Mesenchymal stem cell (in vitro differentiated cells and primary cell): Measurements from ENCODE around the gene ABRACL.

Source experiments
- DNase-seq: peaks from one replicate; pipeline ENCODE4 v3.0.0-alpha.2; 2013
- H2AFZ ChIP-seq: one replicate; pipeline ENCODE4 v1.6.1; 2013; ENCODE audit warnings: low read depth, mild to moderate bottlenecking, control low read depth, inconsistent platforms, low read length, moderate library complexity
- H2AK5ac ChIP-seq: 2 replicates; pipeline ENCODE4 v1.6.1; 2013; ENCODE audit warnings: low read length, moderate library complexity, mild to moderate bottlenecking, inconsistent platforms; ENCODE audit not compliant: severe bottlenecking
- H2BK120ac ChIP-seq: one replicate; pipeline ENCODE4 v1.6.1; 2013; ENCODE audit warnings: low read depth, mild to moderate bottlenecking, inconsistent platforms, low read length, moderate library complexity
- H2BK12ac ChIP-seq, 2 experiments: one replicate each; pipeline ENCODE4 v1.6.1; 2013; ENCODE audit warnings: inconsistent platforms in 2 of 2, low read length in 2 of 2, mild to moderate bottlenecking in 2 of 2, moderate library complexity in 2 of 2, control low read depth in 1 of 2
- H2BK15ac ChIP-seq: one replicate; pipeline ENCODE4 v1.6.1; 2013; ENCODE audit warnings: mild to moderate bottlenecking, low read depth, inconsistent platforms; ENCODE audit not compliant: poor library complexity, severe bottlenecking
- H2BK5ac ChIP-seq: 2 replicates; pipeline ENCODE4 v1.6.1; 2013; ENCODE audit warnings: low read depth, mild to moderate bottlenecking, low read length, control low read depth, inconsistent platforms; ENCODE audit not compliant: poor library complexity, severe bottlenecking
- H3K14ac ChIP-seq, 2 experiments: one replicate each; pipeline ENCODE4 v1.6.1; 2013; ENCODE audit warnings: inconsistent platforms in 2 of 2, low read length in 2 of 2, control low read depth in 1 of 2, mild to moderate bottlenecking in 1 of 2, moderate library complexity in 1 of 2
- H3K18ac ChIP-seq, 2 experiments: one replicate each; pipeline ENCODE4 v1.6.1; 2013; ENCODE audit warnings: inconsistent platforms in 2 of 2, low read length in 2 of 2, control low read depth in 1 of 2, low read depth in 1 of 2, mild to moderate bottlenecking in 1 of 2
- H3K23ac ChIP-seq, 2 experiments: one replicate each; pipeline ENCODE4 v1.6.1; 2013; ENCODE audit warnings: inconsistent platforms in 2 of 2, low read length in 2 of 2, mild to moderate bottlenecking in 2 of 2, moderate library complexity in 2 of 2, control low read depth in 1 of 2
- H3K27ac ChIP-seq: 2 replicates; pipeline ENCODE4 v1.5.1; 2013; ENCODE audit warnings: mild to moderate bottlenecking, moderate library complexity, low read length, control low read depth, inconsistent platforms; ENCODE audit not compliant: poor library complexity, severe bottlenecking
- H3K27me3 ChIP-seq, 2 experiments: 2 replicates each; pipeline versions ENCODE4 v1.6.1 to v1.7.0; 2013; ENCODE audit warnings: low read length in 2 of 2, mild to moderate bottlenecking in 2 of 2, moderate library complexity in 2 of 2, control low read depth in 1 of 2, inconsistent platforms in 1 of 2; ENCODE audit not compliant: control insufficient read depth in 1 of 2, insufficient read depth in 1 of 2
- H3K36me3 ChIP-seq, 2 experiments: 2 replicates each; pipeline versions ENCODE4 v1.6.1 to v1.7.0; 2013; ENCODE audit warnings: low read length in 2 of 2, control low read depth in 1 of 2, inconsistent platforms in 1 of 2, low read depth in 1 of 2, mild to moderate bottlenecking in 1 of 2; ENCODE audit not compliant: insufficient read depth in 2 of 2, control insufficient read depth in 1 of 2
- H3K4ac ChIP-seq, 2 experiments: one replicate each; pipeline ENCODE4 v1.6.1; 2013; ENCODE audit warnings: inconsistent platforms in 2 of 2, low read length in 2 of 2, mild to moderate bottlenecking in 2 of 2, moderate library complexity in 2 of 2, control low read depth in 1 of 2, low read depth in 1 of 2
- H3K4me1 ChIP-seq: 2 replicates; pipeline ENCODE4 v1.6.1; 2013; ENCODE audit warnings: low read depth, low read length, control low read depth; ENCODE audit not compliant: control insufficient read depth, insufficient read depth
- H3K4me2 ChIP-seq: 2 replicates; pipeline ENCODE4 v1.6.1; 2013; ENCODE audit warnings: low read length, mild to moderate bottlenecking, inconsistent platforms; ENCODE audit not compliant: poor library complexity, severe bottlenecking
- H3K4me3 ChIP-seq, 2 experiments: 2 replicates each; pipeline versions ENCODE4 v1.5.1 to v1.7.0; 2013; ENCODE audit warnings: low read length in 2 of 2, mild to moderate bottlenecking in 2 of 2, control low read depth in 1 of 2, low read depth in 1 of 2; ENCODE audit not compliant: insufficient read depth in 1 of 2
- H3K79me1 ChIP-seq: replicated peaks from 2 replicates; pipeline ENCODE4 v1.6.1; 2013; ENCODE audit warnings: mild to moderate bottlenecking, control low read depth, low read length, inconsistent platforms; ENCODE audit not compliant: poor library complexity, severe bottlenecking
- H3K9ac ChIP-seq: 2 replicates; pipeline ENCODE4 v1.7.0; 2013; ENCODE audit warnings: mild to moderate bottlenecking, low read length, moderate library complexity
- H3K9me3 ChIP-seq: 2 replicates; pipeline ENCODE4 v1.7.0; 2013; ENCODE audit warnings: mild to moderate bottlenecking, low read length; ENCODE audit not compliant: control insufficient read depth
- H4K8ac ChIP-seq: one replicate; pipeline ENCODE4 v1.6.1; 2013; ENCODE audit warnings: inconsistent platforms, mild to moderate bottlenecking, low read length, moderate library complexity
- H4K91ac ChIP-seq: one replicate; pipeline ENCODE4 v1.6.1; 2013; ENCODE audit warnings: mild to moderate bottlenecking, low read length, inconsistent platforms
- WGBS: methylation state at CpG from one replicate; pipeline ENCODE4 v1.1.7; 2013; ENCODE audit warnings: mixed read lengths; 5-methylcytosine and 5-hydroxymethylcytosine counted together

Gene ABRACL

GRCh38 chr6:139073118-139073517 is 44.6 kb downstream of the ABRACL start:
- Histone ChIP-seq H2BK15ac (no peak overlapping the region), H3K4me3 (no peak overlapping the region), H2AK5ac (no peak overlapping the region), H3K27me3 (no peaks in the 10 kb centered on the region), H2BK12ac (no peak overlapping the region), H3K79me1 (no peaks in the 10 kb centered on the region), H3K14ac (no peak overlapping the region), H2BK120ac (no peak overlapping the region), H3K27ac (no peak overlapping the region), H3K4me1 (no peaks in the 10 kb centered on the region), H4K91ac (no peak overlapping the region), H3K4ac (no peak overlapping the region), H3K36me3 (no peaks in the 10 kb centered on the region), H4K8ac (no peak overlapping the region), H3K23ac (no peak overlapping the region), H3K9ac (no peak overlapping the region), H3K18ac (no peak overlapping the region), H2AFZ (no peak overlapping the region), H2BK5ac (no peak overlapping the region), H3K4me2 (no peak overlapping the region), H3K9me3 (no peaks in the 10 kb centered on the region)
- WGBS: no CpG with 5 or more reads among the region's 2 CpGs
- DNase-seq: no peak

DNA sequence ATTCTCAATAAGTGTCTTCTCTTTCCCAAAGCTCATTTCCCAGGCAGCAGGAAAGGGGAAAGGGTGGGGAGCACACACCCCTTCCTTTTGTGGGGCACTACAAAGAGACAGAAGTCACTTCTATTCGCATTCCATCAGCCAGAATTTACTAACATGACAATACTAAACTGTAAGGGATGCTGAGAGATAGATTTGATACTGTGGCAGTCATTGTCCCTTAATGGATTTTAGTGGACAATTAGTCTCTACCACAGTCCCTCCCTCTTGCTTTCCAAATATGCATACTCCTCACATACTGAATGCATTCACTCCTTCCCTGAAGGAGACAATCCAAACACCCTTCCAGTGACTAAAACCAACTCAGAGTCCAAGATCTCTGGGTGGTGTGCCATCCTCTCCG is 50.5 kb downstream of the ABRACL start:
- Histone ChIP-seq H4K91ac (no peak overlapping the region), H2AK5ac (no peak overlapping the region), H3K4me1 (no peaks in the 10 kb centered on the region), H2BK12ac (no peak overlapping the region), H4K8ac (no peak overlapping the region), H3K79me1 (no peaks in the 10 kb centered on the region), H2BK5ac (no peak overlapping the region), H3K14ac (no peak overlapping the region), H3K9me3 (no peaks in the 10 kb centered on the region), H3K27me3 (no peaks in the 10 kb centered on the region), H3K4ac (no peak overlapping the region), H2AFZ (no peak overlapping the region), H3K27ac (no peak overlapping the region), H3K4me3 (no peak overlapping the region), H3K18ac (no peak overlapping the region), H2BK15ac (no peak overlapping the region), H3K36me3 (no peaks in the 10 kb centered on the region), H2BK120ac (no peak overlapping the region), H3K9ac (no peak overlapping the region), H3K4me2 (no peak overlapping the region), H3K23ac (no peak overlapping the region)
- no CpG with 5 or more reads among the region's 2 CpGs for WGBS
- DNase-seq: no peak

DNA sequence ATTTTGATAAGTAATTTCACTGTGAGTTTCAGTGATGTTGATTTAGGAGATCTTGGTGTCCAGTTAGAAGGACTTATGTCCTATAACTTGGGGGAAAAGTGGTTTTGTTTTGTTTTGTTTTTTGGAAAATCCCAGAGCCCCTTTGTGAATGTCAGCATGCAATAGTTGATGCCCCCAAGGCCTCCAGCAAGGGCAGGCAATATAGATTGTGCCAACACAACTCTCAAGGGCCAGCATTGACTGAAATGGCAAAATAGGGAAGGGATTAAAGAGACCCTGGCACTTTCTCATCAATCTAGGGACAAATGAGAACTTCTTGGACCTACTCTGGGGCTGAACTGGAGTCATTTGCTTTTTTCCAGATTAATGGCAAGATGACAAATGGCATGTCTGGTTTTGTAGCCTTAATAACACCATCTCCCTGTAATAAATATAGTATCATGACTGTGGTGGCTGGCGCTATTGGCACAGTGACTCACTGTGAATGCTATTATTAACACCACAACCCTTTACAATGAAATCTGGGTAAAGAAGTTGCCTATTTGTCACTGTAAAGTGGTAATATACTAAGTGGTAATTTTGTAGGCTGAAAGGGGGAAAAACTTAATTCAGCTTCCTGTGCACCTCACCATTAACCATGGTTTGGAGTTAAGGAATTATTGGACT is 51.8 kb downstream of the ABRACL start:
- Histone ChIP-seq H2BK12ac (no peak overlapping the region), H3K36me3 (no peaks in the 10 kb centered on the region), H2BK15ac (no peak overlapping the region), H3K4me1 (no peaks in the 10 kb centered on the region), H3K18ac (no peak overlapping the region), H2BK120ac (no peak overlapping the region), H3K27ac (no peak overlapping the region), H2AK5ac (no peak overlapping the region), H2BK5ac (no peak overlapping the region), H3K14ac (no peak overlapping the region), H3K4ac (no peak overlapping the region), H3K23ac (no peak overlapping the region), H4K8ac (no peak overlapping the region), H3K9ac (no peak overlapping the region), H3K79me1 (no peaks in the 10 kb centered on the region), H3K4me3 (no peak overlapping the region), H3K27me3 (no peaks in the 10 kb centered on the region), H2AFZ (no peak overlapping the region), H4K91ac (no peak overlapping the region), H3K9me3 (no peaks in the 10 kb centered on the region), H3K4me2 (no peak overlapping the region)
- no CpG with 5 or more reads among the region's 1 CpG for WGBS
- DNase-seq: no peak

DNA sequence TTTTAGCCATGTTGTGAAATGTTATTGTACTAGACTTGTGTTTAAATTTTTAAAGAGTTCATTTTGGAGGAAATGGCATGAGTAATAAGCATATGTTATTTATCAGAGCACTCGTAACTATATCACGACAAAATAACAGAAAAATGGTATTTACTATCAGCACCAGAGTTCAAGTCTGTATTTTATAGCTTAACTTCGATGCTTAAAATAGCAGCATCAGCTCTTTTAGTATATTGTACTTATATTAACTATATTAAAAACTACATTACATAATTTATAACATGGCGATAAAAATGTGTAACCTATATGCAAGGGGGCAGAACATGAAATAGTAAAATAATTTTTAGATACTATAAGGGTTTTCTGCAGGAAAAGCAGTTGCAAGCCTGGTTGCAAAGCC is 52.9 kb downstream of the ABRACL start:
- H4K8ac ChIP-seq: no peak overlapping the region
- no peak overlapping the region for H2AK5ac ChIP-seq
- 90% methylated on average over 1 of the region's 4 CpGs for WGBS
- no peak overlapping the region for H4K91ac ChIP-seq
- H3K4me1 ChIP-seq: no peaks in the 10 kb centered on the region
- no peak overlapping the region for H3K27ac ChIP-seq
- no peak overlapping the region for H2BK15ac ChIP-seq
- no peak overlapping the region for H3K4me2 ChIP-seq
- no peak overlapping the region for H3K18ac ChIP-seq
- no peak overlapping the region for H2BK120ac ChIP-seq
- no peak overlapping the region for H3K9ac ChIP-seq
- no peak for DNase-seq
- no peak overlapping the region for H3K14ac ChIP-seq
- no peaks in the 10 kb centered on the region for H3K9me3 ChIP-seq
- H2BK5ac ChIP-seq: no peak overlapping the region
- H3K79me1 ChIP-seq: no peaks in the 10 kb centered on the region
- no peak overlapping the region for H2BK12ac ChIP-seq
- H3K4ac ChIP-seq: no peak overlapping the region
- no peak overlapping the region for H3K23ac ChIP-seq
- H2AFZ ChIP-seq: no peak overlapping the region
- H3K27me3 ChIP-seq: no peaks in the 10 kb centered on the region
- H3K4me3 ChIP-seq: no peak overlapping the region
- no peaks in the 10 kb centered on the region for H3K36me3 ChIP-seq
